ENCODE measurements around the gene MRPL53. TPM values are rescaled to one million over a fixed set of nuclear protein-coding genes. Genes with fewer than 3 reads are reported as not detected.
A peak's percentile ranks its signal among the peaks of the same experiment; 100 is the strongest.

The MRPL53 gene
- total RNA-seq, 1 experiment from 2014 or later = 52.1 TPM

DNA sequence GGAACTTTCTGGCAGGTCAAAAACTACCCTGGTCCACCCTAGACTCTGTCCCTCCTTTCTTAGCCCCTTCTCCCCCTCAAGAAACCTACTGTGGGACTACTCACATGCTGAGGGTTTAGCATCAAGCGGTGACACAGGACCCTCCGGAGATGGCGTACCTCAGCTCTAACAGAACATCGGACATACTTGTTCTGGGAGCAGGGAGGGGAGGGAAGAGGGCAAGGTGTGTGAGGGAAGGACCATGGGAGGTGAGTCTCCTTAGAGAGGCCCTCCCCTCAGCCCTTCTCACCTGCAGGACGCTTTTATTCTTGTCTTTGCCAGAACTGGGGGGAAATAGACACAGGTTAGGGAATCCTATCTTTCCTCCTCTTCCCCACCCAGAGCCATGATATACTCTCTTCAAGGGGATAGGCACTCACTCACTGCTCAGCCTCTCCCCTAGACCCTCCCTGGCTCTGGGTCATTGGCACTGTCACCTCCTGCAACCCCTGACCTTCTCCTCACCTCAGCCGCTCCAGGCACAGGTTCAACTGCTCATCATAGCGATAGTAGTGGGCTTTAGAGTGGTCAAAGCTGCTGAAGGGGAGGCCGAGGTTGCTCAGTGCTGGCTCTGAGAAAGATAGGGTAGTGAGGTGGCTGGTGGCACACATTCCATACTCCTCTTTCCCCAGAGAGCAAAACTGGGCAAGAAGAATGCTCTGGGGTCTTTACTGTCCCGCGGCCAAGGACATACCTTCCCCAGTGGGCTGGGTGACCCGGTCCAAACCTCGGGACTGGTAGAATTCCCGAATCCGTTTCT lies 33.2 kb upstream of the MRPL53 start:
- Mint-ChIP-seq H3K4me1 (peaks cover 44% of the 10 kb centered on the region), H3K9me3 (no peaks in the 10 kb centered on the region)

DNA sequence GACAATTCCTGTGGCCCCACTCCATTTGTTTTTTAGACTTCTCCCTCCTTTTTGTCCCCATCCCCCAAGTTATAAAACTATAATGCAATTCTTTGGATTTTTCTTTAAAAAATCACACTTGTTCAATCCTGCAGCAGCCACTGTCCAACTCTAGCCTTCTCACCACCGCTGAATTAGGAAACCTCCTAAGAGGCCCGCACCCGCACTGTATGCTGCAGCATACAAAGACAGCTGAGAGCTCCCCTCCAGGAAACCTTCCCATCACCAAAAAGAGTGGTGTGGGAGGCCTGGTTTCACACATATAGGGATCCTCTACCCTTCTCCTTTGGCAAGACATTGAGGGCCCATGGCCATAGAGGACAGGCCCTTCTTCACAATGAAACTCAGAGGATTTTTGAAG lies 32.1 kb upstream of the MRPL53 start:
- H3K4me3 Mint-ChIP-seq = peak overlapping the region; percentile 81
- POLR2A ChIA-PET = interaction anchor here (1.1 to 1.8 kb wide), 3 partner anchors 21 to 47 kb away, joined by 3 to 13 read pairs (median 6); partner anchors contain the start of genes AUP1, CCDC142, HTRA2 and TTC31
- H3K36me3 Mint-ChIP-seq = peaks cover 22% of the 10 kb centered on the region
- CTCF ChIA-PET = interaction anchor here (1.1 to 6.0 kb wide), 3 partner anchors 9 to 83 kb away, joined by 6 to 43 read pairs (median 10); partner anchors contain the start of genes CCDC142, TLX2 and TTC31
- H3K27ac Mint-ChIP-seq = no peak overlapping the region
- H3K4me1 Mint-ChIP-seq = peaks cover 51% of the 10 kb centered on the region
- no peaks in the 10 kb centered on the region for H3K9me3 Mint-ChIP-seq
- H3K27me3 Mint-ChIP-seq (ENCODE audit: low read depth) = peaks cover 92% of the 10 kb centered on the region
- no peak for ATAC-seq
- no peak for DNase-seq (ENCODE audit: low spot score)
- TF ChIP-seq ZNF232 (CRISPR knock-in tag; IDR thresholded peaks at IDR 0.05) (no peak), OVOL2 (CRISPR knock-in tag; IDR thresholded peaks at IDR 0.05; ENCODE audit: borderline replicate concordance) (no peak), NFE2L1 (CRISPR knock-in tag; IDR thresholded peaks at IDR 0.05) (no peak), ZNF138 (CRISPR knock-in tag; conservative IDR thresholded peaks at IDR 0.05) (no peak), TEAD1 (CRISPR knock-in tag; IDR thresholded peaks at IDR 0.05) (no peak), GABPB1 (CRISPR knock-in tag; IDR thresholded peaks at IDR 0.05) (no peak), NFYB (CRISPR knock-in tag; conservative IDR thresholded peaks at IDR 0.05; ENCODE audit: low read depth) (no peak), FOXP1 (CRISPR knock-in tag; IDR thresholded peaks at IDR 0.05; ENCODE audit: borderline replicate concordance) (no peak)
- TF ChIP-seq, protein P1, sequence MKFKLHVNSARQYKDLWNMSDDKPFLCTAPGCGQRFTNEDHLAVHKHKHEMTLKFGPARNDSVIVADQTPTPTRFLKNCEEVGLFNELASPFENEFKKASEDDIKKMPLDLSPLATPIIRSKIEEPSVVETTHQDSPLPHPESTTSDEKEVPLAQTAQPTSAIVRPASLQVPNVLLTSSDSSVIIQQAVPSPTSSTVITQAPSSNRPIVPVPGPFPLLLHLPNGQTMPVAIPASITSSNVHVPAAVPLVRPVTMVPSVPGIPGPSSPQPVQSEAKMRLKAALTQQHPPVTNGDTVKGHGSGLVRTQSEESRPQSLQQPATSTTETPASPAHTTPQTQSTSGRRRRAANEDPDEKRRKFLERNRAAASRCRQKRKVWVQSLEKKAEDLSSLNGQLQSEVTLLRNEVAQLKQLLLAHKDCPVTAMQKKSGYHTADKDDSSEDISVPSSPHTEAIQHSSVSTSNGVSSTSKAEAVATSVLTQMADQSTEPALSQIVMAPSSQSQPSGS (CRISPR knock-in tag; IDR thresholded peaks at IDR 0.05; ENCODE audit: borderline replicate concordance, low read depth) = no peak
- TF ChIP-seq, protein P2, sequence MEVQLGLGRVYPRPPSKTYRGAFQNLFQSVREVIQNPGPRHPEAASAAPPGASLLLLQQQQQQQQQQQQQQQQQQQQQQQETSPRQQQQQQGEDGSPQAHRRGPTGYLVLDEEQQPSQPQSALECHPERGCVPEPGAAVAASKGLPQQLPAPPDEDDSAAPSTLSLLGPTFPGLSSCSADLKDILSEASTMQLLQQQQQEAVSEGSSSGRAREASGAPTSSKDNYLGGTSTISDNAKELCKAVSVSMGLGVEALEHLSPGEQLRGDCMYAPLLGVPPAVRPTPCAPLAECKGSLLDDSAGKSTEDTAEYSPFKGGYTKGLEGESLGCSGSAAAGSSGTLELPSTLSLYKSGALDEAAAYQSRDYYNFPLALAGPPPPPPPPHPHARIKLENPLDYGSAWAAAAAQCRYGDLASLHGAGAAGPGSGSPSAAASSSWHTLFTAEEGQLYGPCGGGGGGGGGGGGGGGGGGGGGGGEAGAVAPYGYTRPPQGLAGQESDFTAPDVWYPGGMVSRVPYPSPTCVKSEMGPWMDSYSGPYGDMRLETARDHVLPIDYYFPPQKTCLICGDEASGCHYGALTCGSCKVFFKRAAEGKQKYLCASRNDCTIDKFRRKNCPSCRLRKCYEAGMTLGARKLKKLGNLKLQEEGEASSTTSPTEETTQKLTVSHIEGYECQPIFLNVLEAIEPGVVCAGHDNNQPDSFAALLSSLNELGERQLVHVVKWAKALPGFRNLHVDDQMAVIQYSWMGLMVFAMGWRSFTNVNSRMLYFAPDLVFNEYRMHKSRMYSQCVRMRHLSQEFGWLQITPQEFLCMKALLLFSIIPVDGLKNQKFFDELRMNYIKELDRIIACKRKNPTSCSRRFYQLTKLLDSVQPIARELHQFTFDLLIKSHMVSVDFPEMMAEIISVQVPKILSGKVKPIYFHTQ (CRISPR knock-in tag; IDR thresholded peaks at IDR 0.05) = no peak
- TF ChIP-seq, protein P3, sequence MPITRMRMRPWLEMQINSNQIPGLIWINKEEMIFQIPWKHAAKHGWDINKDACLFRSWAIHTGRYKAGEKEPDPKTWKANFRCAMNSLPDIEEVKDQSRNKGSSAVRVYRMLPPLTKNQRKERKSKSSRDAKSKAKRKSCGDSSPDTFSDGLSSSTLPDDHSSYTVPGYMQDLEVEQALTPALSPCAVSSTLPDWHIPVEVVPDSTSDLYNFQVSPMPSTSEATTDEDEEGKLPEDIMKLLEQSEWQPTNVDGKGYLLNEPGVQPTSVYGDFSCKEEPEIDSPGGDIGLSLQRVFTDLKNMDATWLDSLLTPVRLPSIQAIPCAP (CRISPR knock-in tag; IDR thresholded peaks at IDR 0.05) = no peak
- TF ChIP-seq, protein P4, sequence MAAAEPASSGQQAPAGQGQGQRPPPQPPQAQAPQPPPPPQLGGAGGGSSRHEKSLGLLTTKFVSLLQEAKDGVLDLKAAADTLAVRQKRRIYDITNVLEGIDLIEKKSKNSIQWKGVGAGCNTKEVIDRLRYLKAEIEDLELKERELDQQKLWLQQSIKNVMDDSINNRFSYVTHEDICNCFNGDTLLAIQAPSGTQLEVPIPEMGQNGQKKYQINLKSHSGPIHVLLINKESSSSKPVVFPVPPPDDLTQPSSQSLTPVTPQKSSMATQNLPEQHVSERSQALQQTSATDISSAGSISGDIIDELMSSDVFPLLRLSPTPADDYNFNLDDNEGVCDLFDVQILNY (CRISPR knock-in tag; IDR thresholded peaks at IDR 0.05) = no peak
- TF ChIP-seq, protein P5, sequence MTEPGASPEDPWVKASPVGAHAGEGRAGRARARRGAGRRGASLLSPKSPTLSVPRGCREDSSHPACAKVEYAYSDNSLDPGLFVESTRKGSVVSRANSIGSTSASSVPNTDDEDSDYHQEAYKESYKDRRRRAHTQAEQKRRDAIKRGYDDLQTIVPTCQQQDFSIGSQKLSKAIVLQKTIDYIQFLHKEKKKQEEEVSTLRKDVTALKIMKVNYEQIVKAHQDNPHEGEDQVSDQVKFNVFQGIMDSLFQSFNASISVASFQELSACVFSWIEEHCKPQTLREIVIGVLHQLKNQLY (CRISPR knock-in tag; IDR thresholded peaks at IDR 0.05) = no peak

More for the DNA sequence above, 33.2 kb upstream of the MRPL53 start:
- Mint-ChIP-seq H3K27ac (no peak overlapping the region), H3K4me3 (no peak overlapping the region), H3K36me3 (peaks cover 22% of the 10 kb centered on the region), H3K27me3 (ENCODE audit: low read depth) (peaks cover 92% of the 10 kb centered on the region)
- TF ChIP-seq GTF2I (CRISPR knock-in tag; conservative IDR thresholded peaks at IDR 0.05) (no peak), SP1 (CRISPR knock-in tag; conservative IDR thresholded peaks at IDR 0.05) (no peak), JUN (CRISPR knock-in tag; IDR thresholded peaks at IDR 0.05) (no peak), RELA (CRISPR knock-in tag; IDR thresholded peaks at IDR 0.05; ENCODE audit: borderline replicate concordance) (no peak), PRRX2 (CRISPR knock-in tag; IDR thresholded peaks at IDR 0.05) (no peak), CREB1 (CRISPR knock-in tag; IDR thresholded peaks at IDR 0.05) (no peak), ZNF423 (CRISPR knock-in tag; IDR thresholded peaks at IDR 0.05) (no peak), GRHL2 (CRISPR knock-in tag; IDR thresholded peaks at IDR 0.05; ENCODE audit: insufficient replicate concordance, severe bottlenecking) (no peak), FOXK1 (CRISPR knock-in tag; IDR thresholded peaks at IDR 0.05) (no peak), JAZF1 (CRISPR knock-in tag; IDR thresholded peaks at IDR 0.05) (no peak), FOXP1 (CRISPR knock-in tag; IDR thresholded peaks at IDR 0.05; ENCODE audit: borderline replicate concordance) (no peak), ATF1 (CRISPR knock-in tag; IDR thresholded peaks at IDR 0.05) (no peak), CREM (CRISPR knock-in tag; IDR thresholded peaks at IDR 0.05) (no peak), ZNF396 (CRISPR knock-in tag; IDR thresholded peaks at IDR 0.05; ENCODE audit: borderline replicate concordance) (no peak), ZBTB21 (CRISPR knock-in tag; IDR thresholded peaks at IDR 0.05; ENCODE audit: borderline replicate concordance) (no peak), OVOL2 (CRISPR knock-in tag; IDR thresholded peaks at IDR 0.05; ENCODE audit: borderline replicate concordance) (no peak)
- TF ChIP-seq, protein P6, sequence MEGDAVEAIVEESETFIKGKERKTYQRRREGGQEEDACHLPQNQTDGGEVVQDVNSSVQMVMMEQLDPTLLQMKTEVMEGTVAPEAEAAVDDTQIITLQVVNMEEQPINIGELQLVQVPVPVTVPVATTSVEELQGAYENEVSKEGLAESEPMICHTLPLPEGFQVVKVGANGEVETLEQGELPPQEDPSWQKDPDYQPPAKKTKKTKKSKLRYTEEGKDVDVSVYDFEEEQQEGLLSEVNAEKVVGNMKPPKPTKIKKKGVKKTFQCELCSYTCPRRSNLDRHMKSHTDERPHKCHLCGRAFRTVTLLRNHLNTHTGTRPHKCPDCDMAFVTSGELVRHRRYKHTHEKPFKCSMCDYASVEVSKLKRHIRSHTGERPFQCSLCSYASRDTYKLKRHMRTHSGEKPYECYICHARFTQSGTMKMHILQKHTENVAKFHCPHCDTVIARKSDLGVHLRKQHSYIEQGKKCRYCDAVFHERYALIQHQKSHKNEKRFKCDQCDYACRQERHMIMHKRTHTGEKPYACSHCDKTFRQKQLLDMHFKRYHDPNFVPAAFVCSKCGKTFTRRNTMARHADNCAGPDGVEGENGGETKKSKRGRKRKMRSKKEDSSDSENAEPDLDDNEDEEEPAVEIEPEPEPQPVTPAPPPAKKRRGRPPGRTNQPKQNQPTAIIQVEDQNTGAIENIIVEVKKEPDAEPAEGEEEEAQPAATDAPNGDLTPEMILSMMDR (IDR thresholded peaks at IDR 0.05) = no peak
- TF ChIP-seq, protein P7, sequence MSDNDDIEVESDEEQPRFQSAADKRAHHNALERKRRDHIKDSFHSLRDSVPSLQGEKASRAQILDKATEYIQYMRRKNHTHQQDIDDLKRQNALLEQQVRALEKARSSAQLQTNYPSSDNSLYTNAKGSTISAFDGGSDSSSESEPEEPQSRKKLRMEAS (CRISPR knock-in tag; IDR thresholded peaks at IDR 0.05) = no peak
- TF ChIP-seq, protein P8, sequence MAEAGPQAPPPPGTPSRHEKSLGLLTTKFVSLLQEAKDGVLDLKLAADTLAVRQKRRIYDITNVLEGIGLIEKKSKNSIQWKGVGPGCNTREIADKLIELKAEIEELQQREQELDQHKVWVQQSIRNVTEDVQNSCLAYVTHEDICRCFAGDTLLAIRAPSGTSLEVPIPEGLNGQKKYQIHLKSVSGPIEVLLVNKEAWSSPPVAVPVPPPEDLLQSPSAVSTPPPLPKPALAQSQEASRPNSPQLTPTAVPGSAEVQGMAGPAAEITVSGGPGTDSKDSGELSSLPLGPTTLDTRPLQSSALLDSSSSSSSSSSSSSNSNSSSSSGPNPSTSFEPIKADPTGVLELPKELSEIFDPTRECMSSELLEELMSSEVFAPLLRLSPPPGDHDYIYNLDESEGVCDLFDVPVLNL (CRISPR knock-in tag; IDR thresholded peaks at IDR 0.05; ENCODE audit: borderline replicate concordance, low read depth) = no peak
- DNase-seq (ENCODE audit: low spot score) = no peak
- ChIA-PET POLR2A (no interaction called here), CTCF (interaction anchor here (0.8 kb wide), 1 partner anchor 82 kb away, joined by 3 read pairs; no protein-coding TSS in a partner anchor)
- no peak for ATAC-seq

All from WTC11 (cell line).